Mucosa of descending colon (tissue), 3 donors: Measurements from ENCODE around the gene SYT12. TPM values are rescaled to one million over a fixed set of nuclear protein-coding genes. Genes with fewer than 3 reads are reported as not detected.

ENCODE experiments used
- ATAC-seq: fragments of 200-7000 bp; cut with Tn5 transposase; one replicate; pipeline ENCODE4 v1.9.1; 2020; ENCODE audit warnings: mild to moderate bottlenecking, moderate library complexity
- DNase-seq, 3 donors: peaks; one replicate each; pipeline ENCODE4 v3.0.0-alpha.2; 2020
- H3K36me3 ChIP-seq: fragments of 200-600 bp; one replicate; pipeline ENCODE4 v1.8.0; 2021; ENCODE audit warnings: low read depth, mild to moderate bottlenecking
- H3K4me1 ChIP-seq: fragments of 200-600 bp; one replicate; pipeline ENCODE4 v1.8.0; 2021; ENCODE audit warnings: low read depth, mild to moderate bottlenecking
- H3K4me3 ChIP-seq: fragments of 200-600 bp; one replicate; pipeline ENCODE4 v1.8.0; 2021; ENCODE audit warnings: mild to moderate bottlenecking
- H3K9me3 ChIP-seq: fragments of 200-600 bp; one replicate; pipeline ENCODE4 v1.8.0; 2021; ENCODE audit warnings: mild to moderate bottlenecking
- CTCF ChIP-seq: fragments of 200-600 bp; IDR thresholded peaks from one replicate; pipeline ENCODE4 v1.8.0; 2022; ENCODE audit warnings: antibody characterized with exemption, mild to moderate bottlenecking
- intact Hi-C, 2 donors: fragments of 100-400 bp; cut with DNase I in 1 of 2; cut with micrococcal nuclease in 1 of 2; formaldehyde crosslinking; loops; one replicate each; pipeline versions ENCODE4 v1.11.0 to v1.11.1; 2022; cut with DNase I, micrococcal nuclease
- total RNA-seq, 3 donors: library from RNA; stranded (reverse); fragmentation: NEBNext Ultra II Directional in 2 of 3; extraction: Animal tissue kit (Norgen Biotek cat#: 25700) in 2 of 3; gene quantifications; one replicate each; pipeline versions ENCODE4 v1.2.1 to v1.2.4, GENCODE V29; 2021 to 2023
- donor health status: DM: no; HTN: no; CAD: no; lungs with moderate emphysema.
- donor health status: DM: no; HTN: no; CAD: no.
- donor health status: DM: no; HTN: yes; CAD: no.

SYT12 gene
- total RNA-seq, 3 donors from 2014 or later, result 0.09 TPM; not detected in 2

- TF ChIP-seq CTCF, result no peak
- ATAC-seq, result no peak
- Histone ChIP-seq H3K36me3 (no peaks in the 10 kb centered on the region), H3K4me3 (no peak overlapping the region), H3K9me3 (no peaks in the 10 kb centered on the region), H3K4me1 (peaks cover 2% of the 10 kb centered on the region)
- DNase-seq, result no peak
- intact Hi-C loops, result no loop called here
Measured at GRCh38 chr11:67050139-67050538, 27.2 kb downstream of the SYT12 start.

- Histone ChIP-seq H3K4me1 (peaks cover 14% of the 10 kb centered on the region), H3K36me3 (no peaks in the 10 kb centered on the region), H3K9me3 (no peaks in the 10 kb centered on the region), H3K4me3 (no peak overlapping the region)
- ATAC-seq, result no peak
- DNase-seq, result no peak
- TF ChIP-seq CTCF, result no peak
- intact Hi-C loops, result no loop called here
Measured at GRCh38 chr11:67051180-67051893, 28.4 kb downstream of the SYT12 start.

GRCh38 chr11:67051945-67052488 lies 29.1 kb downstream of the SYT12 start:
- Histone ChIP-seq H3K36me3 (no peaks in the 10 kb centered on the region), H3K4me1 (peaks cover 17% of the 10 kb centered on the region), H3K4me3 (no peak overlapping the region), H3K9me3 (no peaks in the 10 kb centered on the region)
- DNase-seq (no peak), ATAC-seq (no peak)
- TF ChIP-seq CTCF, result no peak
- intact Hi-C loops, result no loop called here

- no peaks in the 10 kb centered on the region for H3K36me3 ChIP-seq
- no peaks in the 10 kb centered on the region for H3K9me3 ChIP-seq
- no peak for DNase-seq
- peaks cover 17% of the 10 kb centered on the region for H3K4me1 ChIP-seq
- intact Hi-C loops, result no loop called here
- no peak overlapping the region for H3K4me3 ChIP-seq
- TF ChIP-seq CTCF, result no peak
- ATAC-seq, result no peak
Measured at GRCh38 chr11:67052891-67053290, 30.0 kb downstream of the SYT12 start.

DNA sequence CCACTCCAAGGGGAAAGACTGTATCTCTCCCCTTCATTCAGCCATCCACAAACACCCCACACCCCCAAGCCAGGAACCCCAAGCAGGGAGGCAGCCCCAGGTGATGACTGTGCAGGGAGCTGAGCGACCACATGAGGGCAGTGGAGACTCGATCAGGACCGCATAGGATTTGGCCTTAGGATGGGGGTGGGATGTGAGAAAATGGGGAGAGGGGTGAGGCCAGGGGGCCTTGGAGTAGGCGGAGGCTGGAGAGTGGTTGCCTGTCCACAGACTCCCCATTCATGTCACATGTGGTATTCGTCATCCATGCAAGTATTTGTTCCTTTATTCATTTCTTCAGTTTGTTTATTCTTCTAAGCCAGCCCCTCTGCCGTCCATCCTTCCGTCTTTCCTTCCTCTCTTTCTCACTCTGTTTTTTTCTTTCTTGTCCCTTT lies 31.0 kb downstream of the SYT12 start:
- DNase-seq (peak in 2 of 3 donors; percentile 69 to 71), ATAC-seq (peak; percentile 43)
- intact Hi-C loops, result no loop called here
- TF ChIP-seq CTCF, result peak; percentile 42
- H3K36me3 ChIP-seq, result no peaks in the 10 kb centered on the region
- H3K9me3 ChIP-seq, result no peaks in the 10 kb centered on the region
- peaks cover 17% of the 10 kb centered on the region for H3K4me1 ChIP-seq
- H3K4me3 ChIP-seq, result no peak overlapping the region
